HEK293 (cell line): Measurements from ENCODE around the gene TMEM171.

Source experiments
- CTCF ChIP-seq: fragments of 450-650 bp; formaldehyde crosslinking; IDR thresholded peaks from 2 replicates; pipeline ENCODE4 v1.5.1; 2016; ENCODE audit warnings: missing biosample characterization, missing genetic modification characterization
- GLI2 ChIP-seq: fragments of 450-650 bp; formaldehyde crosslinking; IDR thresholded peaks from 2 replicates; pipeline ENCODE4; 2017; ENCODE audit warnings: missing biosample characterization, missing genetic modification characterization, low read depth, borderline replicate concordance
- SALL2 ChIP-seq: fragments of 450-650 bp; formaldehyde crosslinking; IDR thresholded peaks from 2 replicates; pipeline ENCODE4 v1.5.0; 2017; ENCODE audit warnings: missing biosample characterization, mild to moderate bottlenecking, missing genetic modification characterization, borderline replicate concordance
- YY1 ChIP-seq: fragments of 450-650 bp; formaldehyde crosslinking; IDR thresholded peaks from 2 replicates; pipeline ENCODE4 v1.5.1; 2018; ENCODE audit warnings: missing biosample characterization, missing genetic modification characterization
- ZBTB8A ChIP-seq: fragments of 450-650 bp; formaldehyde crosslinking; IDR thresholded peaks from 2 replicates; pipeline ENCODE4 v1.5.1; 2016; ENCODE audit warnings: missing biosample characterization, missing genetic modification characterization
- ZNF449 ChIP-seq: fragments of 450-650 bp; formaldehyde crosslinking; IDR thresholded peaks from 2 replicates; pipeline ENCODE4 v1.5.1; 2017; ENCODE audit warnings: missing biosample characterization, mild to moderate bottlenecking, missing genetic modification characterization, moderate library complexity
- ZNF629 ChIP-seq: fragments of 450-650 bp; formaldehyde crosslinking; IDR thresholded peaks from 2 replicates; pipeline ENCODE4 v1.5.1; 2017; ENCODE audit warnings: missing biosample characterization, missing genetic modification characterization
- ZNF785 ChIP-seq: fragments of 450-650 bp; formaldehyde crosslinking; IDR thresholded peaks from 2 replicates; pipeline ENCODE4 v1.5.1; 2016; ENCODE audit warnings: missing biosample characterization, missing genetic modification characterization

- no peak for TF ChIP-seq CTCF (tag by site-specific recombination)
- TF ChIP-seq SALL2 (tag by site-specific recombination): no peak
- no peak for TF ChIP-seq YY1 (tag by site-specific recombination)
- TF ChIP-seq ZNF449 (tag by site-specific recombination): no peak
- no peak for TF ChIP-seq ZNF629 (tag by site-specific recombination)
- no peak for TF ChIP-seq ZBTB8A
- no peak for TF ChIP-seq ZNF785 (tag by site-specific recombination)
- TF ChIP-seq GLI2 (tag by site-specific recombination): no peak
Observed at GRCh38 chr5:73140801-73141200, 20.4 kb downstream of the TMEM171 start.
